HFFc6 (cell line): ENCODE data around the gene ATP1A3. TPM values are rescaled to one million over a fixed set of nuclear protein-coding genes. Genes with fewer than 3 reads are reported as not detected.

Experiments used
- DNase-seq: peaks from one replicate; pipeline ENCODE4 v3.0.0-alpha.2; 2018
- H3K27ac Mint-ChIP-seq: 2 replicates; pipeline ENCODE4 v1.8.0; 2020; ENCODE audit warnings: mild to moderate bottlenecking, mixed read lengths
- H3K27me3 Mint-ChIP-seq: 2 replicates; pipeline ENCODE4 v1.8.0; 2021; ENCODE audit warnings: mild to moderate bottlenecking, moderate library complexity, mixed read lengths; ENCODE audit not compliant: insufficient read depth
- H3K36me3 Mint-ChIP-seq: 2 replicates; pipeline ENCODE4 v1.8.0; 2021; ENCODE audit warnings: low read depth, mixed read lengths
- H3K4me1 Mint-ChIP-seq: 2 replicates; pipeline ENCODE4 v1.8.0; 2020; ENCODE audit warnings: low read depth, mixed read lengths
- H3K4me3 Mint-ChIP-seq: 2 replicates; pipeline ENCODE4 v1.8.0; 2020; ENCODE audit warnings: mild to moderate bottlenecking, moderate library complexity, mixed read lengths
- H3K9me3 Mint-ChIP-seq: 2 replicates; pipeline ENCODE4 v1.8.0; 2020; ENCODE audit warnings: mild to moderate bottlenecking, mixed read lengths
- total RNA-seq, 6 experiments: library from RNA; stranded (reverse); fragmentation: NEBNext Ultra II Directional; extraction: Animal tissue kit (Norgen Biotek cat#: 25700); gene quantifications; 2 replicates in 1 of 6; 3 replicates in 5 of 6; pipeline ENCODE4 v1.2.3, GENCODE V29; 2021
- TF ChIP-seq, protein P1 (sequence below): fragments of 200-600 bp; sonication (generic); IDR thresholded peaks from 2 replicates; pipeline ENCODE4 v1.5.0; 2021; ENCODE audit warnings: antibody characterized with exemption, mild to moderate bottlenecking

ATP1A3 gene
- total RNA-seq, 6 experiments from 2014 or later: 0.10 to 0.66 (median 0.33) TPM; not detected in 2

GRCh38 chr19:41921577-41922576, 72.2 kb downstream of the ATP1A3 start:
- DNase-seq: no peak
- Mint-ChIP-seq H3K4me3 (no peak overlapping the region), H3K36me3 (no peaks in the 10 kb centered on the region), H3K27ac (no peak overlapping the region), H3K27me3 (peaks cover 20% of the 10 kb centered on the region), H3K9me3 (no peaks in the 10 kb centered on the region), H3K4me1 (no peaks in the 10 kb centered on the region)
- TF ChIP-seq, protein P1, sequence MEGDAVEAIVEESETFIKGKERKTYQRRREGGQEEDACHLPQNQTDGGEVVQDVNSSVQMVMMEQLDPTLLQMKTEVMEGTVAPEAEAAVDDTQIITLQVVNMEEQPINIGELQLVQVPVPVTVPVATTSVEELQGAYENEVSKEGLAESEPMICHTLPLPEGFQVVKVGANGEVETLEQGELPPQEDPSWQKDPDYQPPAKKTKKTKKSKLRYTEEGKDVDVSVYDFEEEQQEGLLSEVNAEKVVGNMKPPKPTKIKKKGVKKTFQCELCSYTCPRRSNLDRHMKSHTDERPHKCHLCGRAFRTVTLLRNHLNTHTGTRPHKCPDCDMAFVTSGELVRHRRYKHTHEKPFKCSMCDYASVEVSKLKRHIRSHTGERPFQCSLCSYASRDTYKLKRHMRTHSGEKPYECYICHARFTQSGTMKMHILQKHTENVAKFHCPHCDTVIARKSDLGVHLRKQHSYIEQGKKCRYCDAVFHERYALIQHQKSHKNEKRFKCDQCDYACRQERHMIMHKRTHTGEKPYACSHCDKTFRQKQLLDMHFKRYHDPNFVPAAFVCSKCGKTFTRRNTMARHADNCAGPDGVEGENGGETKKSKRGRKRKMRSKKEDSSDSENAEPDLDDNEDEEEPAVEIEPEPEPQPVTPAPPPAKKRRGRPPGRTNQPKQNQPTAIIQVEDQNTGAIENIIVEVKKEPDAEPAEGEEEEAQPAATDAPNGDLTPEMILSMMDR: no peak

DNA sequence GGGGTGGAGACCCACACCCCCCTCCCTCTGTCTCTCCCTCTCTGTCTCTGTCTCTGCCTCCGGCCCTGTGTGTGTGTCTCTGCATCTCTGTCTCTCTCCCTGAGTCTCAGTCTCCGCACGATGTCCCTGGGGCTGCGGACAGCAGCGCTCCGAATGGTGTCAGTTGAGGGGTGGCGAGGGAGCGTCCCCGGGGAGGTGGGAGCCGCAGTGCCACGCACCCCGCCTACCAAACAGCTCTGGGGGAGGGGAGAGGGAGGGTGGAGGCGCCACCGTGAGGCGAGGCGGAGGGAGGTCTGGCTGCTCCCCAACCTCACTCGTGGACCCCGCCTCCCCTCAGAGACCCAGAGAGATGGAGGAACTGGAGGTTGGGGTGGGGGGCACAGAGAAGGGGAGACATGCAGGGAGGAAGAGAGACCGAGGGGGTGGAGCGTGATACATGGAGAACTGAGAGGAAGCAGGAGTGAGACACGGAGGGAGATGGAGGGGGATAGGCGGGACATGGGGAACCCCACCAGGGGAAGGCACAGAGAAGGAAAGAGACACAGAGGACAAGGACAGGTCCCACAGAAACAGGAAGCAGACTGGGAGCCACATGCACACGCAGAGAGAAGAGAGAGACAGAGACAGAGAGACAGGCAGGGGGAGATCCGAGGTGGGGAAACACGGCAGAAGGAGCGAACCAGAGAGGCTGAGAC, 73.0 kb downstream of the ATP1A3 start:
- H3K27me3 Mint-ChIP-seq: peaks cover 20% of the 10 kb centered on the region
- no peak for DNase-seq
- TF ChIP-seq, protein P1: no peak
- no peaks in the 10 kb centered on the region for H3K9me3 Mint-ChIP-seq
- H3K27ac Mint-ChIP-seq: no peak overlapping the region
- no peak overlapping the region for H3K4me3 Mint-ChIP-seq
- H3K36me3 Mint-ChIP-seq: no peaks in the 10 kb centered on the region
- H3K4me1 Mint-ChIP-seq: no peaks in the 10 kb centered on the region

DNA sequence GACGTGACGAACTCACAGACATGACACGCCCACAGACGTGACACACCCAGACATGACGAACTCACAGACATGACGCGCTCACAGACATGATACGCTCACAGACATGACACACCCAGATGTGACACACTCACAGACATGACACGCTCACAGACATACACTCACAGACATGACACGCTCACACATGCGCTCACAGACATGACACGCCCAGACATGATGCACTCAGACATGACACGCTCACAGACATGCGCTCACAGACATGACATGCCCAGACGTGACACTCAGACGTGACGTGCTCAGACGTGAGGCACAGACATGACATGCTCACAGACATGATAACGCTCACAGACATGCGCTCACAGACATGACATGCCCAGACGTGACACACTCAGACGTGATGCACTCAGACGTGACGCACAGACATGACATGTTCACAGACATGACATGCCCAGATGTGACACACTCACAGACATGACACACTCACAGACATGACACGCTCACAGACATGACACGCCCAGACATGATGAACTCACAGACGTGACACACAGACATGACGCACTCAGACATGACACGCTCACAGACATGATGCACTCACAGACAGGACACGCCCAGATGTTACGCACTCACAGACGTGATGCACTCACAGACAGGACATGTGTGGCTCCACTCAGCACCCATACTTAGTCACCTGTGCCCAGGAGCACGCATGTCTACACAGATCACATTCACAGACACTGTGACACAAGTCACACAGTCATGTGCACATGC, 73.9 kb downstream of the ATP1A3 start:
- peaks cover 20% of the 10 kb centered on the region for H3K27me3 Mint-ChIP-seq
- H3K36me3 Mint-ChIP-seq: no peaks in the 10 kb centered on the region
- H3K4me3 Mint-ChIP-seq: no peak overlapping the region
- H3K9me3 Mint-ChIP-seq: no peaks in the 10 kb centered on the region
- no peaks in the 10 kb centered on the region for H3K4me1 Mint-ChIP-seq
- TF ChIP-seq, protein P1: no peak
- DNase-seq: no peak
- no peak overlapping the region for H3K27ac Mint-ChIP-seq

- TF ChIP-seq, protein P1: no peak
- no peak for DNase-seq
- H3K27me3 Mint-ChIP-seq: peaks cover 26% of the 10 kb centered on the region
Measured at GRCh38 chr19:41918653-41919244, 75.3 kb downstream of the ATP1A3 start.

GRCh38 chr19:41918095-41918494, 75.9 kb downstream of the ATP1A3 start:
- H3K4me3 Mint-ChIP-seq: no peak overlapping the region
- no peak overlapping the region for H3K27ac Mint-ChIP-seq
- peaks cover 24% of the 10 kb centered on the region for H3K27me3 Mint-ChIP-seq
- no peaks in the 10 kb centered on the region for H3K4me1 Mint-ChIP-seq
- TF ChIP-seq, protein P1: no peak
- DNase-seq: no peak
- no peaks in the 10 kb centered on the region for H3K9me3 Mint-ChIP-seq
- H3K36me3 Mint-ChIP-seq: no peaks in the 10 kb centered on the region

More at GRCh38 chr19:41918653-41919244, 75.3 kb downstream of the ATP1A3 start:
- no peaks in the 10 kb centered on the region for H3K36me3 Mint-ChIP-seq
- H3K9me3 Mint-ChIP-seq: no peaks in the 10 kb centered on the region
- H3K27ac Mint-ChIP-seq: no peak overlapping the region
- H3K4me3 Mint-ChIP-seq: no peak overlapping the region
- H3K4me1 Mint-ChIP-seq: no peaks in the 10 kb centered on the region
